ENCODE results near the gene MDH1. TPM values are rescaled to one million over a fixed set of nuclear protein-coding genes. Genes with fewer than 3 reads are reported as not detected.

Gene MDH1
- polyA plus RNA-seq, 10 donors: 301 to 424 (median 365) TPM

- DNase-seq: no peak
These were observed 39.1 kb downstream of the MDH1 start for GRCh38 chr2:63627866-63628265.

- DNase-seq: no peak
These were observed 39.7 kb downstream of the MDH1 start for GRCh38 chr2:63628403-63628942.

- no peak for DNase-seq
These were observed 42.7 kb downstream of the MDH1 start for GRCh38 chr2:63631501-63631900.

- DNase-seq: no peak
These were observed 43.6 kb downstream of the MDH1 start for GRCh38 chr2:63632382-63632781.

- DNase-seq: no peak
These were observed 50.6 kb downstream of the MDH1 start for GRCh38 chr2:63639344-63639743.

- DNase-seq: peak in 1 of 3 donors; percentile 56
These were observed 54.2 kb downstream of the MDH1 start for GRCh38 chr2:63642946-63643345.

- no peak for DNase-seq
These were observed 54.7 kb downstream of the MDH1 start for GRCh38 chr2:63643486-63643885.

GRCh38 chr2:63648632-63649031 is 59.9 kb downstream of the MDH1 start:
- DNase-seq: no peak

- DNase-seq: no peak
These were observed 61.1 kb downstream of the MDH1 start for GRCh38 chr2:63649829-63650228.

GRCh38 chr2:63650756-63651155 is 62.0 kb downstream of the MDH1 start:
- DNase-seq: no peak

GRCh38 chr2:63651356-63651755 is 62.6 kb downstream of the MDH1 start:
- no peak for DNase-seq

- no peak for DNase-seq
These were observed 63.3 kb downstream of the MDH1 start for GRCh38 chr2:63651861-63652651.

- no peak for DNase-seq
These were observed 63.9 kb downstream of the MDH1 start for GRCh38 chr2:63652652-63652985.

- no peak for DNase-seq
These were observed 66.2 kb downstream of the MDH1 start for GRCh38 chr2:63654959-63655358.

Other genes starting within 250 kb of the MDH1 start
- gene WDPCP, start 486 bp upstream of the MDH1 start, polyA plus RNA-seq (ENCODE audit: insufficient read length in 10 of 10): 10 to 100 TPM in 2 of 10 donors, 1 to 10 TPM in 8; 6.6 to 11.9 (median 8.3) TPM

Measured in muscle of back (tissue), 11 donors.